COLO668 (cell line): ENCODE results near the gene PADI4.

ENCODE experiments used
- DNase-seq: peaks from one replicate; lab custom pipeline; 2025; ENCODE audit not compliant: unreplicated experiment; lab: John Stamatoyannopoulos, UW

PADI4 gene

GRCh38 chr1:17282836-17283235 lies 25.2 kb upstream of the PADI4 start:
- DNase-seq: no peak

DNA sequence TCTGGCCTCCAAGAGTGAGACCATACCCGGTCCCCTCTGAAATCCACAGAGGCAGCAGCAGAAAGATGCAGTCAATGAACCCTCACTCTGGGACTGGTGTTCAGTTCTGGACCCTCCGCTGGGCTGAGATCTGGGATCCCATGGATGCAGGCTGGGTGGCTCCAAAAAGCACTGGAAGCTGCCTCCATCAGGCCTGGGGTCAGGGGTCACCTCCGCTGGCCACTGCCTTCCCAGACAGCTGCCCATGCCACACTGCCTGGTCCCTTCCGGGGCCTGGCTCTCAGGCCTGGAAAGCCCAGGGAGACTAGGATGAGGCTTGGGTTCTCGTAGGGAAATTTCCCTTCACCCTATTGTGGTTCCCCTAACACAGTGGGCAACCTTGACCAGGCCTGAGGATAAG lies 21.4 kb upstream of the PADI4 start:
- no peak for DNase-seq

DNA sequence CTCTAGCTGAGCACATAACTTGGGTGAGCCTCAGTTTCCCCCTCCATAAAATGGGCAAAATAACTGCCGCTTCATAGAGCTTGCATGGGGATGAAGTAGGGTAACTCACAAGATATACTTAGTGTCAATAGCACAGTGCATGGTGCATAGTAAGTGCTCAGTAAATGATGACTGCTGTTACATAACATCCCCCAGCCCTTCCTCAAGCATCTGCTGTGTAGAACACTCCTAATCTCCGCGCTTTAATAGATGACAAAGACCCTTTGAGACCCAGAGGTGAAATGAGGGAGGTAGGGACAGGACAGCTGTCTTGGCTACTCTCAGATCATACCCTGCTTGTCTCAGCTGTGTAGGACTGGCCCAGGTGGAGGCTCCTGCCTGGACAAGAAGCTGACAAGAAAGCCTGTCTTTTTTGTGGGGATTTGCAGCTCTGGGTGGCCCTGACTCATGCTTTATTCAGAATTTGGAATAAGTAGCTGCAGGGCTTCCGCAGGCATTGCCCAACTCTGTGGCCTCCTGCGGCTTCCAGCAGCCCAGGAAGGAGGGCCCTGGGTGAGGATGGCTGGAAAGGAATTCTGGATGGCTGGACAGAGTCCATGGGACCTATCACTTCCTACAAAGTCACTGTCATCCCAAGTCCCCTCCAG lies 20.7 kb upstream of the PADI4 start:
- DNase-seq: no peak

GRCh38 chr1:17289721-17290120 lies 18.3 kb upstream of the PADI4 start:
- no peak for DNase-seq

GRCh38 chr1:17290553-17290952 lies 17.4 kb upstream of the PADI4 start:
- no peak for DNase-seq

- no peak for DNase-seq
Measured at GRCh38 chr1:17292299-17293160, 15.5 kb upstream of the PADI4 start.

- no peak for DNase-seq
Measured at GRCh38 chr1:17293681-17294425, 14.1 kb upstream of the PADI4 start.

DNA sequence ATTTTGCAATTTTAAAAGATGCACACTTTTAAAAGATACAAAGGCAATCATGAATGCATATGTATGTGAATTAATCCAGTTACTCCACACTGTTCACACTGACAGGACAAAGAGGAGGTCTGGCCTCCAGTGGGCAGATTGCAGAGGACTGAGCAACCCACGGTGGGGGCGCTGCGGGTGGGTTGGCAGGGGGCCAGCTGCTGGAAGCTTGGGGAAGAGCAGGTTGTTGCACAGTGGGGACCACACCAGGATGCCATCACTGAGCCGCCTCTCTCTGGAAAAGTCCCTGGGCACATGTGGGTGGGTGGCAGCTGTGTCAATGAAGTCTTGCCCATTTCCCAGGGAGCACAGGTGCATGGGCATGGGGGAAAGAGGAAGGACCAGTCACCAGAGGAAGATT lies 12.7 kb upstream of the PADI4 start:
- no peak for DNase-seq

GRCh38 chr1:17296086-17296485 lies 11.9 kb upstream of the PADI4 start:
- DNase-seq: no peak

- no peak for DNase-seq
Measured at GRCh38 chr1:17297991-17298390, 10.0 kb upstream of the PADI4 start.

DNA sequence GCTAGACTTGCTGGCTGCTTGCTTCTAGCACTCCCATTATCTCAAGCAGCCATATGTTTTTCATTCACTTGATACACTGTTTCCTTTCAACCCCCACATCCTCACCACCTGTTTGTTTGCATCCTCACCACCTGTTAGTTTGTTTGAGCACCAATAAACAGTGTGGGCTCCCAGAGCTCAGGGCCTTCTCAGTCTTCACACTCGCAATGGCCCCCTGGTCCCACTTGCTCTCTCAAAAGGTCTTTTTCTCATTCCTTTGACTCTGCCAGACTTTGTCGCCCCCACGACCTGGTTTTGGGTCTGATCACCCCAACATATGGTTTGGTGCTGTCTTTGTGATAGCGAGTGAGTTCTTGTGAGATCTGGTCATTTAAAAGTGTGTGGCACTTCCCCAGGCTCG lies 6.2 kb upstream of the PADI4 start:
- DNase-seq: no peak

DNA sequence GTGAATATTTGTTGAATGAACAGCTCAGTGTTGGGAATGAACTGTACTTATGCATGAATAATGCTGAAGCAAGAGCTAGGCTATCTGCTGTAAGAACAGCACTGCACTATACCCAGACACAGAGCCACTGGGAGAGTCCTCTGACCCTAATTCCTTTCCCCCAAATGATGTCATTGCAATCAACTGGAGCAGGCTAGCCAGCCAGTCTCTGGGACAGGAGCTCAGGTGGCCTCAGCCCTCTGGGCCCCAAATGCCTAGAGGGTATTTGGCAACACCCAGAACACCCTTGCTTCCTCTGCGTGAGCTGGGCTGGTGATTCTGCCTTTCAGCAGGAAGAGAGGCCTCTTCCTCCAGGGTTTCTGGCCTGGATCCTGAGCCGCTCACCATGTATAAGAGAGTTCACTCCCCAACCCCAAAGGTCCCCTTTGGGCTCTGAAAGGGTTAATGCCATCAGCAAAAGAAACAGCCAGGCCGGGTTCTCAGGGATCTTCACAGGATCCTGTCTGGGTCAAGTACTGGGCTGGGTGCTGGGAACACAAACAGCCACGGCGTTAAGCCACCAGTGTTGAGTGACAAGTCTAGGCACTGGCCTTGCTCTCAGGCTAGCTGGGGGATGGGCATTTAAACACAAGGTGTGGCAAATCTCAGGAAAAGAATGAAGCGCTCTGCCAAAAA lies 3.7 kb upstream of the PADI4 start:
- no peak for DNase-seq

DNA sequence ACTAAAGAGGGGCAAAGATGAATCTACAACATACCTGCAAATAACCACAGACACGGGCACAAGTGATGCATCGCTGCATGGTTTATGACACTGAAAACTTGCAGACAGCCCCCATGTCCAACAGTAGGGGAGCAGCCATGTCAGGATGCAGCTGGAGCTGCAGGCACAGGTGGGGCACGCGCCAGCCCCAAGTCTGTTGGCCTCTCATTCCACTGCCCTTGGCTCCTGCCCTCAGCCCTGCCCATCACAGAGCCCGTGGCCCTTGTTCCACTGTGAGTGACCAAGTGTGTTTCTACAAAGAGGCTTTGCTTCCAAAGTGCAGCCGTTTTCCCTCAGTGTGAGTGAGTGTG lies 3.2 kb upstream of the PADI4 start:
- DNase-seq: no peak

- DNase-seq: no peak
Measured at GRCh38 chr1:17305576-17306095, 2.4 kb upstream of the PADI4 start.

DNA sequence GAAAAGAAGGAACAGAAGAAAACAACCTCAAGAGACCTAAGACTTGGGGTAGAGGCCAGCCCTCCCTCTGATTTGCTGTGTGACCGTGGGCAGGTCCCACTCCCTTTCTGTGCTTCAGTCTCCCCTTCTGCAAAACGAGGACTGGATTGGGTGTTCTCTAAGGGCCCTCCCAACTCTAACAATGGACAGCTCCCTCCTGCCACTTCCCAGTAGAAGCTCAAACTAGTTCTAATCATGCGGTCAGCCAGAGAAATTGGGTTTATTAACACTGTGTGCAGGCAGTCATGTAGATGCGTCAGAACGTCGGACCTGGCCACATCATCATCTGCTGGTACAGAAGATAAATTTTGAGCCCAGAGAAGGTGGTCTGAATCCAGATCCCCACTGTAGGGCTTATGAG lies 1.6 kb upstream of the PADI4 start:
- no peak for DNase-seq

GRCh38 chr1:17306921-17307320 lies 1.1 kb upstream of the PADI4 start:
- DNase-seq: no peak

DNA sequence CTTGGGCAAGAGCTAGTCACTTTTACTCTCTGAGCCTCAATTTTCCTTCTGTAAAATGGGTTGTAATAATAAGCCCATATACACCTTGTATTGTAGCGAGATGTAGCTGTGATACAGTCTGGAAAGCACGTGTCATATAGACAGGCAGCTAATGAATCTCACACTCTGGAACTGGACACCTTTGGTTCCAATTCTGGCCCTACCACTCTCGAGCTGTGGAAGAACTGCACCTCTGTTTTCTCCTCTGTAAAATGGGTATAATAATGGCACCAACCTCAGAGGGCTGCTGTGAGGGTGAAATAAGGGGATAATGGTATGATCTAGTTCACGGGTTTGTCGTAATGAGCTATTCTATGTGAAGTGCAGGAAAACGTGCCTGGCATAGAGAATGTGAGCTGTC lies 668 bp upstream of the PADI4 start:
- no peak for DNase-seq

GRCh38 chr1:17308593-17308992 lies 596 bp downstream of the PADI4 start:
- DNase-seq: no peak

DNA sequence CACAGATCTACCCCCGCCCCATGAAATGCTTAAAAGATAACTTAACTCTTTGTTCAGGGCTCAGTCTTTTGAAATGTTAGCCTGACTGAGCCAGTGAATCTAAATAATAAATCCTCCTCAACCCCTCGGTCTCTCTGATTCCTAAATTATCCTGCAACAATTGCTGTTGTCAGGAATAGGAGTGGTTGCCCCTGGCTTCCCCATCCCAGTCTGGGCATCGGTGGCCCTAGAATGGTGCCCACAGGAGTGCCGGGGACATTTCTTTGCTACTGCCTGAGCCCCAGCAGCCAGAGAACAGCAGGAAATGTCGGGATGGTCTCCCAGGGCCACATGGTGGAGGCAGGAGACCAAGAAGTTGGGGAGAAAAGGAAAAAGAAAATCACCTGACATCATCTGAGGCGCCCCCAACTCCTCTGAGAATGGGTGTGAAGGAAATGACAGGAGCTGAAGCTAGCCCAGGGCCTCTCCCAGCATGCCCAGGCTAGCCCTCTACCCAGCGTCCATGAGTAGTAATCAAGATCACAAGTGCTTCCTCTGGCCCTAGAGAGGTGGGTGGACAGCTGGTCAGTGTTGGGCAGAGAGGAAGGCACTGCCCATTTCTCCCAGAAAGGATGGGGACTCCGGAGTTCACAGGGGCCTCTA lies 1.6 kb downstream of the PADI4 start:
- DNase-seq: no peak

DNA sequence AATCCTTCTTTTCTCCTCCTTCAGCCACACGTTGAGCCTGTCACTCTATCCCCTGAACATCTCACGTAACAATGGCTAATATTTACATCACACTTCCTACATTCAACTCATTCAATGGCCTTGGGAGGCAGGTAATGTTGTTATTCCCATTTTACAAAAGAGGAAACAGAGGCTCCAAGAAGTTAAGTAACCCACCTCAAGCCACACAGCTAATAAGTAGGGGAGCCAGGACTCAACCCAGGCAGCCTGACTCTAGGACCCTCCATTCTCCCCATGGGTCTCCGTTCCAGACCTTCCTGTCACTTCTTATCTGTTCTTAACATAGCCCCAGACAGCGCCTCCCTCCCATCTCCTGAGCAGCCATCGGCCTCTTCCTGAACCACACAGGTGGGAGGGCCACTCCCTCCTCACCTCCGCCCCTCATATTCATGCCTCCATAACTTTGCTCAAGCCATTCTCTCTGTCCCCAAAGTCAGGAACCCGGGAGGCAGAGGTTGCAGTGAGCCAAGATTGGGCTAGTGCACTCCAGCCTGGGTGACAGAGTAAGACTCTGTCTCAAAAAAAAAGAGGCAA lies 2.2 kb downstream of the PADI4 start:
- no peak for DNase-seq
